Measurements from ENCODE around the gene DTX4.

Gene DTX4

DNA sequence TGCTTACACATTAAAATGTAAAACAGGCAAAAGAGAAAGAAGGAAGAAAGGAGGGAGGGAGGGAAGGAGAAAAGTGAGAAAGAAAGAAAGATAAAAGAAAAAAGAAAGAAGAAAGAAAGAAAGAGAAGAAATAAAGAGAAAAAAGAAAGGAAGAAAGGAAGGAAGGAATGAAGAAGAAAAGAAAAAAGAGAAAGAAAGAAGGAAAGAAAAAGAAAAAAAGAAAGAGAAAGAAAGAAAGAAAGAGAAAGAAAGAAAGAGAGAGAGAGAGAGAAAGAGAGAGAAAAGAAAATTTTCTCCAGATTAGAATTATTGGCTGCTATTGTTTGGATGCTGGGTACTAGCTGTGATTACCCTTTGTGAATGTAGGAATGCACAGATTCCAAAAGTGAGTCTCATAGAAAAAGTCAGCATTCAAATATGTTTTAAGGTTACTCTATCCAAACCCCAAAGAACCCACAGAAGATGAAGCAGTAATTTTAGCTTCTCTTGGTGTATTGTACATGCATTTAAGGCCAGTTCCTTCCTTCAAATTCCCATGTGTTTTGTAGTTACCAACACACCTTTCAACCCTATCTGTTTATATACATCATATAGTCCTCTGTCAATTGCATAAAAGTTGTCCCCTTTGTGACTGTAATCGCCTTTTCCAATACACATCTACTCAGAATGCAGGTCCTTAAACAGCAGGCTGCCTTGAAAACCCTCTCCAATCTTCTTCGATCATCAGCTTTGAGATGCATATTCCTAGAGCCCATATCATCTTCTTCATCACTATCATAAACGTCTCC lies 30.1 kb upstream of the DTX4 start:
- Histone ChIP-seq H3K27me3 (ENCODE audit: insufficient read depth, insufficient read length) (peaks cover 49% of the 10 kb centered on the region), H3K4me3 (ENCODE audit: insufficient read length, low read depth) (peak overlapping the region; percentile 66), H3K4me1 (ENCODE audit: insufficient read depth, insufficient read length) (no peaks in the 10 kb centered on the region), H3K9me3 (ENCODE audit: insufficient read depth, low read length) (peaks cover 9% of the 10 kb centered on the region; the same call in 1 of the 2 replicates), H3K36me3 (ENCODE audit: insufficient read depth, insufficient read length, low read length) (no peaks in the 10 kb centered on the region), H3K9ac (ENCODE audit: insufficient read length, low read depth) (peak overlapping the region; percentile 67)
- TF ChIP-seq YY1 (IDR thresholded peaks at IDR 0.05; ENCODE audit: insufficient read depth, insufficient read length) (no peak), SUZ12 (IDR thresholded peaks at IDR 0.05; ENCODE audit: extremely low read depth, insufficient read depth, insufficient read length) (no peak), ZNF274 (IDR thresholded peaks at IDR 0.05; ENCODE audit: low read depth, low read length) (no peak)
- DNase-seq (ENCODE audit: low read depth, low spot score): no peak

DNA sequence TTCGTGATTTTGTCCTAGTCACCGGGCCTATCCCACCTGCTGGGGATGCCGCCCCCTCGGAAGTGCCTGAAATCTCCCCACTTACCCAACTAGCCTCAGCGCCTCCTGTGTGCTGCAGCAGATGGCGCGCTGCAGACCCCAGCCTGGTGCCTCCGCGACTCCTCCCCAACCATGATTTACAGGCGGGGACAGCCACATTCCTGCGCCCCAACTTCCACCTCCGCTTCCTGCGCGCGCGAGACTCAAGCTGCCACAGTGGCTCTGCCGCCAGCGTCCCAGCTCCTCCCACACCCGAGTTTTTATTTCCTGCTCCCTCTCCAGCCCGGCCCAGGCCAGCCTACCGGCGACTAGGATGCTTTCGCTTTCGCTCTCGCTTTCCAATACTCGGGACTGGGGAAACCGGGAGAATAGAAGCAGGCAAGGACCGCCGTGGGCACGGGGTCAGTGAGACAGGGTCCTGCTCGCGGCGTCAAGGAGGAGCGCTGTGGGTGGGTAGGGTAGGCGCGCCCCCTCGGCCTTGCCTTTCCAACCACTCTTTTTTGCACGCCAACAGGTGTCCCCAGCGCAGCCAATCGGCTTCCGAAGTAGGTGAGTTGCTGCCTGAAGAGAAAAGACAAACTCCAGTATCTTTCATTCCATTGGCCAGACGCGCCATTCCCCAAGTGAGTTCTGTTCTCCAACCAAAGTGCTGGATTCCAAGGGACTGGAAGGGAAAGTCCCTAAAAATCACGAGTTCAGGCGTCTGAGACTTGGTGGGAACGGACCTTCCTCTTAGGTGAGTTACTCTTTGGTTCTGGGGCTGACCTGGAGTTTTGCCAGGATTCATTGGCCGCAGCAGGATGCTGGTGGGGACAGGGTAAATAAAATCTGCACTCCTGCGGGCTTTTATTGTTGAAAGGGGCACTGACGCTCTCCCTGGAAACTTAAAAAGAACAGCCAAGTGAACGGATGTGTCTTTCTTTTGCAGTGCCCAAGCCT lies 29.1 kb upstream of the DTX4 start, which contains the start of gene FAM111A:
FAM111A (plus strand) TSS at position 327 of the 978 bp plus-strand sequence. CDS start 6,017 bp downstream, outside the sequence.
- Histone ChIP-seq H3K27me3 (ENCODE audit: insufficient read depth, insufficient read length) (peaks cover 43% of the 10 kb centered on the region), H3K9ac (ENCODE audit: insufficient read length, low read depth) (peak within 1 kb of the TSS; percentile 67), H3K4me1 (ENCODE audit: insufficient read depth, insufficient read length) (no peaks in the 10 kb centered on the region), H3K36me3 (ENCODE audit: insufficient read depth, insufficient read length, low read length) (no peaks in the 10 kb centered on the region), H3K9me3 (ENCODE audit: insufficient read depth, low read length) (peaks cover 9% of the 10 kb centered on the region; the same call in 1 of the 2 replicates), H3K4me3 (ENCODE audit: insufficient read length, low read depth) (peak within 1 kb of the TSS; percentile 66)
- DNase-seq (ENCODE audit: low read depth, low spot score): peak; percentile 47
- TF ChIP-seq ZNF274 (IDR thresholded peaks at IDR 0.05; ENCODE audit: low read depth, low read length) (no peak), SUZ12 (IDR thresholded peaks at IDR 0.05; ENCODE audit: extremely low read depth, insufficient read depth, insufficient read length) (no peak), YY1 (IDR thresholded peaks at IDR 0.05; ENCODE audit: insufficient read depth, insufficient read length) (no peak)

DNA sequence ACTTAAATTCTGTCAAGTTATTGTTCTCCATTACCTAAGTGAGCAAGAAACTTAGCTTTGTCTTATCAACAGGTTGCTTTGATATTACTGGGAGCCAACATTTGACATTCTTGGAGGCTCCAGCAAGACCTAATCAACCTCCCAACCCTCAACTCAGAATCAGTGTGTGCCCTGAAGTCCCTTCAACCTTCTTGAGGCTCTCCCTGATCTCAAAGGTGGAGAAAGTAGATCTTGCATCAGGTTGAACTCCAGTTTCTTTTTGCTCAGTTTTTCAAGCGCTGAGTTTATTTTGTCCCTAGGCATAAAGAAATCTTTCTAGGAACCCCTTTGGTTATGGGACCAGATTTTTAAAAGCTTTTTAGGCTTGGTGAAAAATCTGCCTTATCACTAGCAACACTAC lies 27.8 kb upstream of the DTX4 start:
- peaks cover 42% of the 10 kb centered on the region for H3K27me3 ChIP-seq (ENCODE audit: insufficient read depth, insufficient read length)
- no peaks in the 10 kb centered on the region for H3K4me1 ChIP-seq (ENCODE audit: insufficient read depth, insufficient read length)
- peaks cover 9% of the 10 kb centered on the region; the same call in 1 of the 2 replicates for H3K9me3 ChIP-seq (ENCODE audit: insufficient read depth, low read length)
- TF ChIP-seq ZNF274 (IDR thresholded peaks at IDR 0.05; ENCODE audit: low read depth, low read length) (no peak), SUZ12 (IDR thresholded peaks at IDR 0.05; ENCODE audit: extremely low read depth, insufficient read depth, insufficient read length) (no peak), YY1 (IDR thresholded peaks at IDR 0.05; ENCODE audit: insufficient read depth, insufficient read length) (no peak)
- no peak overlapping the region for H3K4me3 ChIP-seq (ENCODE audit: insufficient read length, low read depth)
- H3K9ac ChIP-seq (ENCODE audit: insufficient read length, low read depth): no peak overlapping the region
- no peaks in the 10 kb centered on the region for H3K36me3 ChIP-seq (ENCODE audit: insufficient read depth, insufficient read length, low read length)
- DNase-seq (ENCODE audit: low read depth, low spot score): no peak

DNA sequence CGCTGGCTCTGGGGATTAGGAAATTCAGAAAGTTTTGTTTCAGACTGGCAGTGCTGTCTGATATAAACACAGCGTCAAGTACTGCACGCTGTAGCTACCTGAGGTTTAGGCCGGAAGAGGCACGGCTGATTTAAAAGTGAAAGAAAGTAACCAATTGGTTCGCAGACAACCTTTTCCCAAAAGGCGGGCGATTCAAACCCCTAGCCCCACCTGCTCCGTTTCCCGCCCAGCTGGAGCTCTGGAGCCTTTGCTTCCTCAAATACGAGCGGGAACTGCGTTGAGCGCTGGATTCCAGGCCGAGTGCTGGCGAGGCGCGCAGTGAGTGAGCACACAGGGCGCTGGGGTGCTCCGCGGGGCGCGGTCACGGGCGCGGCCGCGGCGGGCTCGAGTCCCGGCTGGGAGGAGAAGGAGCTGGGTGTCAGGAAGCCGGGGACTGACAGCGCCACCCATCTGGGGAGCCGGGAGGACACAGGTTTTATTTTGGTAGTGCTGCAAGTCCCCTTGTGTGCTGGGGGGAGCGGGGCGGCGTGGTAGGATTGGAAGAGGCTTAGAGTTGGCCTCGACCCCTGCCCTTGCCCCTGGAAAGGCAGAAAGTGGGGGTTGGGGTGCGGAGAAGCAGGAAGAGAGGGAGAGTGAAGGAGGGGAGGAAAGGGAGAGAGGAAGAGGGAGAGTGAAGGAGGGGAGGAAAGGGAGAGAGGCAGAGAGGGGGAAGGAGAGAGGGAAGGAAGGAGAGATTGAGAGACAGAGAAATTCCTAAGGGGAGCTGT lies 27.2 kb upstream of the DTX4 start:
- Histone ChIP-seq H3K4me3 (ENCODE audit: insufficient read length, low read depth) (peak overlapping the region; percentile 26), H3K9me3 (ENCODE audit: insufficient read depth, low read length) (peaks cover 9% of the 10 kb centered on the region; the same call in 1 of the 2 replicates), H3K9ac (ENCODE audit: insufficient read length, low read depth) (peak overlapping the region; percentile 45), H3K27me3 (ENCODE audit: insufficient read depth, insufficient read length) (peaks cover 42% of the 10 kb centered on the region), H3K36me3 (ENCODE audit: insufficient read depth, insufficient read length, low read length) (no peaks in the 10 kb centered on the region), H3K4me1 (ENCODE audit: insufficient read depth, insufficient read length) (no peaks in the 10 kb centered on the region)
- no peak for TF ChIP-seq YY1 (IDR thresholded peaks at IDR 0.05; ENCODE audit: insufficient read depth, insufficient read length)
- no peak for TF ChIP-seq SUZ12 (IDR thresholded peaks at IDR 0.05; ENCODE audit: extremely low read depth, insufficient read depth, insufficient read length)
- TF ChIP-seq ZNF274 (IDR thresholded peaks at IDR 0.05; ENCODE audit: low read depth, low read length): no peak
- DNase-seq (ENCODE audit: low read depth, low spot score): peak; percentile 2

DNA sequence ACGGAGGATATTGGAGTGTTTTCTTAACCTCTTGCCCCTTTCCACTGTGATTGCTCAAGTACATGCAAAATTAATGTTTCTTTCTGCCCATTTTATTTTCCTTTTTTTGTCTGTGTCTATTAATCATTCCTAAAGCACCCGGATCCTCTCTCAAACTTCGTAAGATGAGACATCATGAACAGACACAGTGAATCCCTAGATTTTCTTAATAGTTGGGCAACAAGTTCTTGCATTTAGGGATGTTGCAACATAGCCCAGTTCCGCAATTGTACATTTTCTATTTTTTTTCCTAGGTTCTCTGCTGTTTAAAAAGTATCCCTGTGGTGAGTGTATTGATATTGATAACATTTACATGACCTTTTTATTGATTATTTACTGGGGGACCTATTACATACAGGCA lies 26.4 kb upstream of the DTX4 start:
- no peaks in the 10 kb centered on the region for H3K36me3 ChIP-seq (ENCODE audit: insufficient read depth, insufficient read length, low read length)
- no peak for TF ChIP-seq ZNF274 (IDR thresholded peaks at IDR 0.05; ENCODE audit: low read depth, low read length)
- TF ChIP-seq YY1 (IDR thresholded peaks at IDR 0.05; ENCODE audit: insufficient read depth, insufficient read length): no peak
- TF ChIP-seq SUZ12 (IDR thresholded peaks at IDR 0.05; ENCODE audit: extremely low read depth, insufficient read depth, insufficient read length): no peak
- H3K27me3 ChIP-seq (ENCODE audit: insufficient read depth, insufficient read length): peaks cover 42% of the 10 kb centered on the region
- no peak for DNase-seq (ENCODE audit: low read depth, low spot score)
- H3K9me3 ChIP-seq (ENCODE audit: insufficient read depth, low read length): peaks cover 9% of the 10 kb centered on the region; the same call in 1 of the 2 replicates
- H3K4me1 ChIP-seq (ENCODE audit: insufficient read depth, insufficient read length): no peaks in the 10 kb centered on the region
- peak overlapping the region; percentile 26 for H3K4me3 ChIP-seq (ENCODE audit: insufficient read length, low read depth)
- H3K9ac ChIP-seq (ENCODE audit: insufficient read length, low read depth): peak overlapping the region; percentile 45

DNA sequence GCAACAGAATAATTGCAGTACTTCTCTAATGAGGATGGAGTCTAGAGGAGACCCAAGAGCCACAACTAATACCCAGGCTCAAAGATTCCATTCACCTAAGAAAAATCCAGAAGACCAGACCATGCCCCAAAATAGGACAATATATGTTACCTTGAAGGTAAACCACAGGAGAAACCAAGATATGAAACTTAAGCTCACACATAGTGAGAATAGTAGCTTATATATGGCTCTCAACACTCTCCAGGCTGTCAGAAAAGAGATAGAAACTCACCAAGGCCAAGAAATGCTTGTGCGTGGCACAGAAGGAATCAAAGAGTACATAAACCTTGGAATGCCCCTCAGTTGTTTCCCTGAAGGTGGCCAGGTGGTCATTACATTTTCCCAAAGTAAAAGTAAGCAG lies 20.2 kb upstream of the DTX4 start:
- Histone ChIP-seq H3K4me3 (ENCODE audit: insufficient read length, low read depth) (no peak overlapping the region), H3K4me1 (ENCODE audit: insufficient read depth, insufficient read length) (no peaks in the 10 kb centered on the region), H3K36me3 (ENCODE audit: insufficient read depth, insufficient read length, low read length) (no peaks in the 10 kb centered on the region), H3K27me3 (ENCODE audit: insufficient read depth, insufficient read length) (no peaks in the 10 kb centered on the region), H3K9ac (ENCODE audit: insufficient read length, low read depth) (no peak overlapping the region), H3K9me3 (ENCODE audit: insufficient read depth, low read length) (no peaks in the 10 kb centered on the region)
- no peak for DNase-seq (ENCODE audit: low read depth, low spot score)
- TF ChIP-seq YY1 (IDR thresholded peaks at IDR 0.05; ENCODE audit: insufficient read depth, insufficient read length) (no peak), SUZ12 (IDR thresholded peaks at IDR 0.05; ENCODE audit: extremely low read depth, insufficient read depth, insufficient read length) (no peak), ZNF274 (IDR thresholded peaks at IDR 0.05; ENCODE audit: low read depth, low read length) (no peak)

Measured in NT2/D1 (cell line).